Measurements from ENCODE around the gene SRGAP3. TPM values are rescaled to one million over a fixed set of nuclear protein-coding genes. Genes with fewer than 3 reads are reported as not detected.

The SRGAP3 gene
- total RNA-seq, 4 donors from 2014 or later: 2.4 to 35.5 (median 8.2) TPM

- no peak for TF ChIP-seq POLR2A (IDR thresholded peaks at IDR 0.05)
- TF ChIP-seq CTCF (IDR thresholded peaks at IDR 0.05): no peak
- Histone ChIP-seq H3K9me3 (no peaks in the 10 kb centered on the region), H3K27me3 (no peaks in the 10 kb centered on the region), H3K4me3 (no peak overlapping the region), H3K4me1 (no peaks in the 10 kb centered on the region), H3K27ac (no peak overlapping the region), H3K36me3 (no peaks in the 10 kb centered on the region)
- intact Hi-C loops (cut with DNase I; ENCODE audit: low total_unique reads): no loop called here
- DNase-seq: no peak
These were observed 126.6 kb downstream of the SRGAP3 start for GRCh38 chr3:9122732-9123364.

GRCh38 chr3:9121366-9122001 lies 128.0 kb downstream of the SRGAP3 start:
- Histone ChIP-seq H3K9me3 (no peaks in the 10 kb centered on the region), H3K4me1 (no peaks in the 10 kb centered on the region), H3K4me3 (no peak overlapping the region), H3K27ac (no peak overlapping the region), H3K36me3 (no peaks in the 10 kb centered on the region), H3K27me3 (no peaks in the 10 kb centered on the region)
- intact Hi-C loops (cut with DNase I; ENCODE audit: low total_unique reads): no loop called here
- no peak for DNase-seq
- TF ChIP-seq CTCF (IDR thresholded peaks at IDR 0.05): no peak
- no peak for TF ChIP-seq POLR2A (IDR thresholded peaks at IDR 0.05)

- no peak for DNase-seq
- Histone ChIP-seq H3K27me3 (no peaks in the 10 kb centered on the region), H3K4me1 (no peaks in the 10 kb centered on the region), H3K4me3 (no peak overlapping the region), H3K27ac (no peak overlapping the region), H3K9me3 (no peaks in the 10 kb centered on the region), H3K36me3 (no peaks in the 10 kb centered on the region)
- TF ChIP-seq CTCF (IDR thresholded peaks at IDR 0.05) (no peak), POLR2A (IDR thresholded peaks at IDR 0.05) (no peak)
- intact Hi-C loops (cut with DNase I; ENCODE audit: low total_unique reads): no loop called here
These were observed 130.1 kb downstream of the SRGAP3 start for GRCh38 chr3:9119331-9119730.

GRCh38 chr3:9118222-9118621 lies 131.2 kb downstream of the SRGAP3 start:
- Histone ChIP-seq H3K27ac (no peak overlapping the region), H3K4me3 (no peak overlapping the region), H3K4me1 (no peaks in the 10 kb centered on the region), H3K36me3 (no peaks in the 10 kb centered on the region), H3K9me3 (no peaks in the 10 kb centered on the region), H3K27me3 (no peaks in the 10 kb centered on the region)
- no peak for TF ChIP-seq POLR2A (IDR thresholded peaks at IDR 0.05)
- no peak for TF ChIP-seq CTCF (IDR thresholded peaks at IDR 0.05)
- intact Hi-C loops (cut with DNase I; ENCODE audit: low total_unique reads): no loop called here
- DNase-seq: no peak

- no peaks in the 10 kb centered on the region for H3K27me3 ChIP-seq
- no peak for DNase-seq
These were observed 132.2 kb downstream of the SRGAP3 start for GRCh38 chr3:9117220-9117619.

More at GRCh38 chr3:9117220-9117619, 132.2 kb downstream of the SRGAP3 start:
- intact Hi-C loops (cut with DNase I; ENCODE audit: low total_unique reads): no loop called here
- no peak overlapping the region for H3K27ac ChIP-seq
- no peak overlapping the region for H3K4me3 ChIP-seq
- no peak for TF ChIP-seq CTCF (IDR thresholded peaks at IDR 0.05)
- TF ChIP-seq POLR2A (IDR thresholded peaks at IDR 0.05): no peak
- H3K36me3 ChIP-seq: no peaks in the 10 kb centered on the region
- no peaks in the 10 kb centered on the region for H3K9me3 ChIP-seq
- no peaks in the 10 kb centered on the region for H3K4me1 ChIP-seq

All from uterus (tissue), 4 donors.